H9 (cell line): ENCODE data around the gene CDC14A. TPM values are rescaled to one million over a fixed set of nuclear protein-coding genes. Genes with fewer than 3 reads are reported as not detected.

Experiments used
- DNase-seq: peaks from one replicate; pipeline ENCODE4 v3.0.0-alpha.2; 2017
- H2AFZ ChIP-seq: one replicate; pipeline ENCODE4 v1.6.1; 2013; ENCODE audit warnings: mild to moderate bottlenecking, low read length, control low read depth, moderate library complexity
- H2AK5ac ChIP-seq: 2 replicates; pipeline ENCODE4 v1.6.1; 2013; ENCODE audit warnings: low read length, control low read depth, mixed read lengths; ENCODE audit not compliant: insufficient read length
- H2BK120ac ChIP-seq: one replicate; pipeline ENCODE4 v1.6.1; 2013; ENCODE audit warnings: low read depth, mild to moderate bottlenecking, low read length, control low read depth, inconsistent platforms; ENCODE audit not compliant: poor library complexity, severe bottlenecking
- H2BK12ac ChIP-seq: 2 replicates; pipeline ENCODE4 v1.6.1; 2013; ENCODE audit warnings: low read length, control low read depth, mixed read lengths, low read depth; ENCODE audit not compliant: insufficient read length
- H2BK15ac ChIP-seq: 2 replicates; pipeline ENCODE4 v1.6.1; 2013; ENCODE audit warnings: low read depth, low read length, control low read depth
- H2BK20ac ChIP-seq: one replicate; pipeline ENCODE4 v1.6.1; 2013; ENCODE audit warnings: low read depth, mild to moderate bottlenecking, low read length, control low read depth, inconsistent platforms; ENCODE audit not compliant: poor library complexity, severe bottlenecking
- H2BK5ac ChIP-seq: 2 replicates; pipeline ENCODE4 v1.6.1; 2013; ENCODE audit warnings: low read length, control low read depth, mixed read lengths; ENCODE audit not compliant: insufficient read length
- H3K14ac ChIP-seq: 2 replicates; pipeline ENCODE4 v1.6.1; 2013; ENCODE audit warnings: low read length, control low read depth; ENCODE audit not compliant: insufficient read depth
- H3K18ac ChIP-seq: 2 replicates; pipeline ENCODE4 v1.6.1; 2013; ENCODE audit warnings: low read depth, mild to moderate bottlenecking, mixed read lengths, low read length, control low read depth; ENCODE audit not compliant: insufficient read length
- H3K23ac ChIP-seq: 2 replicates; pipeline ENCODE4 v1.6.1; 2013; ENCODE audit warnings: low read length, control low read depth, mixed read lengths, low read depth; ENCODE audit not compliant: insufficient read length
- H3K23me2 ChIP-seq: 2 replicates; pipeline ENCODE4 v1.6.1; 2013; ENCODE audit warnings: low read depth, mild to moderate bottlenecking, mixed read lengths, low read length, control low read depth; ENCODE audit not compliant: insufficient read length, poor library complexity, severe bottlenecking
- H3K27ac ChIP-seq: 2 replicates; pipeline ENCODE4 v1.5.1; 2013; ENCODE audit warnings: low read length, control low read depth, mixed read lengths, low read depth; ENCODE audit not compliant: insufficient read length
- H3K27me3 ChIP-seq: 2 replicates; pipeline ENCODE4 v1.6.1; 2013; ENCODE audit warnings: low read length, control low read depth, inconsistent platforms; ENCODE audit not compliant: insufficient read depth
- H3K4ac ChIP-seq: 2 replicates; pipeline ENCODE4 v1.6.1; 2013; ENCODE audit warnings: low read depth, mild to moderate bottlenecking, control low read depth, inconsistent platforms, low read length, moderate library complexity
- H3K4me1 ChIP-seq: 2 replicates; pipeline ENCODE4 v1.6.1; 2013; ENCODE audit warnings: low read length, control low read depth, inconsistent platforms; ENCODE audit not compliant: insufficient read depth
- H3K4me2 ChIP-seq: 2 replicates; pipeline ENCODE4 v1.6.1; 2013; ENCODE audit warnings: low read length, control low read depth, mixed read lengths; ENCODE audit not compliant: insufficient read length, insufficient read depth
- H3K56ac ChIP-seq: 2 replicates; pipeline ENCODE4 v1.6.1; 2013; ENCODE audit warnings: low read depth, mild to moderate bottlenecking, mixed read lengths, low read length, control low read depth; ENCODE audit not compliant: insufficient read length
- H3K79me1 ChIP-seq: 2 replicates; pipeline ENCODE4 v1.6.1; 2013; ENCODE audit warnings: low read depth, mild to moderate bottlenecking, moderate library complexity, low read length, control low read depth, inconsistent platforms; ENCODE audit not compliant: insufficient read depth, poor library complexity, severe bottlenecking
- H3K79me2 ChIP-seq: 2 replicates; pipeline ENCODE4 v1.6.1; 2013; ENCODE audit warnings: low read length, control low read depth, inconsistent platforms; ENCODE audit not compliant: insufficient read depth
- H3K9ac ChIP-seq: 2 replicates; pipeline ENCODE4 v1.6.1; 2013; ENCODE audit warnings: low read length, control low read depth, mixed read lengths; ENCODE audit not compliant: insufficient read length; ENCODE audit errors: extremely low read depth
- H3K9me3 ChIP-seq: one replicate; pipeline ENCODE4 v1.6.1; 2013; ENCODE audit warnings: low read depth, low read length, inconsistent platforms; ENCODE audit not compliant: control insufficient read depth
- H3T11ph ChIP-seq: one replicate; pipeline ENCODE4 v1.6.1; 2013; ENCODE audit warnings: mild to moderate bottlenecking, low read length, control low read depth, inconsistent platforms
- H4K20me1 ChIP-seq: one replicate; pipeline ENCODE4 v1.6.1; 2013; ENCODE audit not compliant: control insufficient read depth, insufficient read length, insufficient read depth
- H4K5ac ChIP-seq: 2 replicates; pipeline ENCODE4 v1.6.1; 2013; ENCODE audit warnings: low read depth, mild to moderate bottlenecking, mixed read lengths, low read length, control low read depth; ENCODE audit not compliant: insufficient read length
- H4K8ac ChIP-seq: replicated peaks from 2 replicates; pipeline ENCODE4 v1.6.1; 2013; ENCODE audit warnings: low read length, control low read depth, mixed read lengths, low read depth; ENCODE audit not compliant: insufficient read length
- H4K91ac ChIP-seq: 2 replicates; pipeline ENCODE4 v1.6.1; 2013; ENCODE audit warnings: low read depth, mild to moderate bottlenecking, moderate library complexity, mixed read lengths, low read length, control low read depth; ENCODE audit not compliant: insufficient read length
- H3K27ac Mint-ChIP-seq, 3 experiments: 2 replicates in 2 of 3; 3 replicates in 1 of 3; pipeline ENCODE4 v1.8.0; 2020 to 2021; ENCODE audit warnings: mixed read lengths in 3 of 3, mild to moderate bottlenecking in 1 of 3, moderate library complexity in 1 of 3
- H3K27me3 Mint-ChIP-seq: 2 replicates; pipeline ENCODE4 v1.8.0; 2021; ENCODE audit warnings: low read depth, mild to moderate bottlenecking, moderate library complexity, mixed read lengths
- H3K36me3 Mint-ChIP-seq, 3 experiments: 2 replicates in 2 of 3; 3 replicates in 1 of 3; pipeline ENCODE4 v1.8.0; 2020 to 2021; ENCODE audit warnings: low read depth in 3 of 3, mixed read lengths in 3 of 3; ENCODE audit not compliant: insufficient read depth in 1 of 3
- H3K4me1 Mint-ChIP-seq, 2 experiments: 2 replicates each; pipeline ENCODE4 v1.8.0; 2020; ENCODE audit warnings: mixed read lengths in 2 of 2
- H3K4me3 Mint-ChIP-seq, 2 experiments: 2 replicates in 1 of 2; 3 replicates in 1 of 2; pipeline ENCODE4 v1.8.0; 2020 to 2021; ENCODE audit warnings: mild to moderate bottlenecking in 2 of 2, mixed read lengths in 2 of 2, moderate library complexity in 1 of 2
- H3K9me3 Mint-ChIP-seq, 2 experiments: 2 replicates in 1 of 2; 3 replicates in 1 of 2; pipeline ENCODE4 v1.8.0; 2020; ENCODE audit warnings: mild to moderate bottlenecking in 2 of 2, mixed read lengths in 2 of 2, moderate library complexity in 1 of 2
- CTCF ChIP-seq: fragments of 200-600 bp; sonication (generic); conservative IDR thresholded peaks from 3 replicates; pipeline ENCODE4 v1.8.0; 2021; ENCODE audit warnings: antibody characterized with exemption, mild to moderate bottlenecking
- WGBS: extraction: QIAGEN DNeasy Blood & Tissue Kit; methylation state at CpG from one replicate; pipeline ENCODE4 v1.1.7; 2013; ENCODE audit warnings: missing lambda C conversion rate, low lambda C conversion rate, mixed read lengths; ENCODE audit not compliant: insufficient read length; ENCODE audit errors: extremely low coverage; 5-methylcytosine and 5-hydroxymethylcytosine counted together
- total RNA-seq: library from RNA; stranded (reverse); gene quantifications from 2 replicates; pipeline ENCODE4 v1.2.1, GENCODE V29; 2021

Gene CDC14A
- total RNA-seq, 1 experiment from 2014 or later = 8.9 TPM

- no peak for TF ChIP-seq CTCF
- no peak for DNase-seq
- Mint-ChIP-seq H3K9me3 (peaks cover 14 to 15% of the 10 kb centered on the region in 2 experiments), H3K4me3 (no peak overlapping the region), H3K36me3 (peaks cover 0 to 31% (median 1%) of the 10 kb centered on the region in 3 experiments; a peak in 4 of 7 replicates), H3K4me1 (no peaks in the 10 kb centered on the region), H3K27ac (no peak overlapping the region), H3K27me3 (peaks cover 4% of the 10 kb centered on the region)
- no peak overlapping the region for H2BK12ac ChIP-seq
- H2BK15ac ChIP-seq = no peak overlapping the region
- no peaks in the 10 kb centered on the region for H3K79me1 ChIP-seq
- H3K79me2 ChIP-seq = no peaks in the 10 kb centered on the region
- no peak overlapping the region for H2AFZ ChIP-seq
- WGBS = no CpG with 5 or more reads among the region's 2 CpGs
- no peak overlapping the region for H3K14ac ChIP-seq
- H2BK120ac ChIP-seq = no peak overlapping the region
- no peak overlapping the region for H3K4me2 ChIP-seq
- H2BK20ac ChIP-seq = no peak overlapping the region
- H3K56ac ChIP-seq = no peak overlapping the region
- H4K8ac ChIP-seq = no peak overlapping the region
- no peak overlapping the region for H3K27ac ChIP-seq
- no peak overlapping the region for H3K9ac ChIP-seq
- H3K18ac ChIP-seq = no peak overlapping the region
- no peak overlapping the region for H2BK5ac ChIP-seq
- no peaks in the 10 kb centered on the region for H3K9me3 ChIP-seq
- H3K4ac ChIP-seq = no peak overlapping the region
- no peak overlapping the region for H4K5ac ChIP-seq
- no peaks in the 10 kb centered on the region for H3K27me3 ChIP-seq
- no peaks in the 10 kb centered on the region for H3K4me1 ChIP-seq
- no peak overlapping the region for H2AK5ac ChIP-seq
- no peaks in the 10 kb centered on the region for H3K23me2 ChIP-seq
- H3K23ac ChIP-seq = no peak overlapping the region
- H4K20me1 ChIP-seq = no peaks in the 10 kb centered on the region
- H4K91ac ChIP-seq = no peak overlapping the region
- H3T11ph ChIP-seq = no peak overlapping the region
These were observed 199.7 kb downstream of the CDC14A start for GRCh38 chr1:100552031-100552430.
